ENCODE measurements around the gene MADD.

Gene MADD

DNA sequence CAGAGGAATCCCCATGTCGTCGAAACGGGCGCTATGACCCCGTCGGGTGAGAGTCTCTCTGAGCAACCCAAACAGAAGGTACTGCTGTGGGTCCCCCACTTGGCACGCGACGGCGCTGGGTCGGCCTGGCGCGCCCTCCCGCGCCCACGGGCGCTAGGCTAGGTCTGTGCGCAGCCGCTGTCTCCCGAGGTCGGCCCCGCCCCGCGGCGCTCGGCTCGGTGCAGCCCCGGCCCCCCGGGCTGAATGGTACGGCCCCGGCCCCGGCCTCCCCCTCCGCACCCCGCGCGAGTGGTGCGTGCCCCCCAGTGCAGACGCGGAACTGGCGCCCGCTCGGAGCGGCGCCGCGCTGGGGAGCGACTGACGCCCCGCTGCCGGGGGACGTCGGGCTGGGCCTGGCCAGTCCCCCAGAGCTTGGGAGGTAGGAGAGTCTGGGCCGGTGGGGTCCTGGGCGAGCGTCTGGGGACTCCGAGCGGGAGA lies at the start of gene MADD:
Gene MADD, plus strand, starts transcription at position 305 of the 477 bp plus-strand sequence.
- DNase-seq (ENCODE audit: low read depth), result peak; percentile 59

GRCh38 chr11:47220401-47220821 lies 49.5 kb upstream of the MADD start:
- DNase-seq (ENCODE audit: low read depth), result no peak

- no peak for DNase-seq (ENCODE audit: low read depth)
Measured at GRCh38 chr11:47222696-47223095, 47.2 kb upstream of the MADD start.

DNA sequence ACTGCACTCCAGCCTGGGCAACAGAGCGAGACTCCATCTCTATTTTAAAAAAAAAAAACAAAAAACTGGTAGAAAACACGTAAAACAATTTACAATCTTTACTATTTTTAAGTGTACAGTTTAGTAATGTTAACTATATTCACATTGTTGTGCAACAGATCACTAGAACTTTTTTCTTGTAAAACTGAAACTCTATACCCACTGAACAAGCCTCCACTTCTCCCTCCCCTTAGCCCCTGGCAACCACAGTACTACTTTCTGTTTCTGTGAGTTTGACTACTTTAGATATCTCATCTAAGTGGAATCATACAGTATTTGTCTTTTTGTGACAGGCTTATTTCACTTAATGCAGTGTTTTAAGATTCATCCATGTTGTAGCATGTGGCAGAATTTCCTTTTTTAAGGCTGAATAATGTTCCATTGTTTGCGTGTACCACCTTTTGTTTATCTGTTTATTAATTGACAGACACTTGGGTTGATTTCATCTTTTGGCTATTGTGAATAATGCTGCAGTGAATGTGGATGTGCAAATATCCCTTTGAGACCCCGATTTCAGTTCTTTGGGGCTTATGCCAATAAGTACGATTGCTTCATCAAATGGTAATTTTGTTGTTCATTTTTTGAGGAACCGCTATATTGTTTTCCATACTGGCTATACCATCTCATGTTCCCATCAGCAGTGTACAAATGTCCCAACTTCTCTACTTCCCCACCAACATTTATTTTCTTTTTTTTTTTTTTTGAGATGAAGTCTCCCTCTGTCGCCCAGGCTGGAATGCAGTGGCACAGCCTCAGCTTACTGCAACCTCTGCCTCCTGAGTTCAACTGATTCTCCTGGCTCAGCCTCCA lies 44.2 kb upstream of the MADD start:
- DNase-seq (ENCODE audit: low read depth), result no peak

DNA sequence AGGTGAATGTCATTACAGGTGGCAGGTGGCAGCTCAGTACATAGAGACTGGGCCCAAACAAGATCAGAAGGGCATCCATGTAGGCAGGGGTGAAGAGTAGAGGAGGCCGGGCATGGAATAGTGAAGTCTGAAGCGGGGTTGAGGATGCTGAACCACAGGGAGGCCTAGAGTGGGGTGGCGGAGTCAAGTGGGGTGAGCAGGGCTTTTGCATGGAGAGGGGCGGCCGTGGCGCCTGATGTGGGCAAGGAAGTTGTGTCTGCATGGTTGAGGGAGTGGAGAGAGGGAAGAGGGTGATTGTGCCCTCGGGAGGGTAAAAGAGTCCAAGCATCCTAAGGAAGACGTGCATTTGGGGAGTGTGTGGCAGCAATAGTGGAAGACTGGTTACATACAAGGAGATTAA lies 40.8 kb upstream of the MADD start:
- DNase-seq (ENCODE audit: low read depth), result no peak

GRCh38 chr11:47233051-47233450 lies 36.9 kb upstream of the MADD start:
- no peak for DNase-seq (ENCODE audit: low read depth)

GRCh38 chr11:47233989-47234668 lies 35.8 kb upstream of the MADD start:
- DNase-seq (ENCODE audit: low read depth), result peak; percentile 39

DNA sequence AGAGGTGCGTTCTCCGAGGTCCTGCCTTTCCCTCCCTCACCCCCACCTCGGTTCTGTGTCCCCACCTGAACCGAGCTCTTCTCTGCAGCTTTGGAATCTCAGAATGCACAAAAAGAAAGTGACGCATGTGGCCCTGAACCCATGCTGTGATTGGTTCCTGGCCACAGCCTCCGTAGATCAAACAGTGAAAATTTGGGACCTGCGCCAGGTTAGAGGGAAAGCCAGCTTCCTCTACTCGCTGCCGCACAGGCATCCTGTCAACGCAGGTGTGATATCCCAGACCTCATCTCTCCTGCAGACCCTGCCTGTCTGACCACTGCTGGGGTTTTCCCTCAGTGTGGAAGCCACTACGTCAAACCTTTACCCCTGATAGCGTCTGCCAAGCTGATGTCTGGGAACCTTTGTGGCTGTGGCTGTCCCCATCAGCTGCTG lies 35.2 kb upstream of the MADD start:
- no peak for DNase-seq (ENCODE audit: low read depth)

DNA sequence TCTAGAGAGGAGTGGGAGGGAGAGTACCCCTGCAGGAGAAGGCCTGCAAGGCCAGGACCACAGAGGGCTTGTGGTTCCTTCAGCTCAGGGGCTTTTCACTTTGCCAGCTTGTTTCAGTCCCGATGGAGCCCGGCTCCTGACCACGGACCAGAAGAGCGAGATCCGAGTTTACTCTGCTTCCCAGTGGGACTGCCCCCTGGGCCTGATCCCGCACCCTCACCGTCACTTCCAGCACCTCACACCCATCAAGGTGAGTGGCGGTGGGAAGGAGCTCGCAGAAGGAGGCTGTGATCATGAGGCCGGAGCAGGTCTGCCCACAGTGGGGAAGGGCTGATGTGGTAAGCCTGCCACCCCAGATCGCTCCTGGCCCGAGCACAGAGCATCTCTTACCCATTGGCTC lies 34.8 kb upstream of the MADD start:
- no peak for DNase-seq (ENCODE audit: low read depth)

DNA sequence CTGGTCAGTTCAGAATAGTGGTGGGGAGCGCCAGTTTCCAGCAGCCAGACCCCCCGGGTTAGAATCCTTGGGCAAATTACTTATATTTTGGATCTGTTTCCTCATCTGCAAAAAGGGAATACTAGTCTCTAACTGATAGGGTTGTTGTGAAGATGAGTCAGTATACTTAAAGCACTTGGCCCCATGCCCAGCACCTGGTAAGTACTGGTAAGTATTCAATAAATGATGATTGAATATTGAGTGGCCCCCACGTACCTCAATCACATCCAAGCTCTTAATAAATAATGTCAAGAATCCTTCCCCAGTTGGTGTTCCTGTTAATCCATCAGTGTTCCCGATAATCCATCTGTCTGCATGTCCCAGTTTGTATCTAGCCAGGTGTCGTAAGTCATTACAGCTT lies 33.5 kb upstream of the MADD start:
- DNase-seq (ENCODE audit: low read depth), result no peak

- no peak for DNase-seq (ENCODE audit: low read depth)
Measured at GRCh38 chr11:47239852-47240251, 30.1 kb upstream of the MADD start.

- DNase-seq (ENCODE audit: low read depth), result no peak
Measured at GRCh38 chr11:47241841-47242301, 28.1 kb upstream of the MADD start.

DNA sequence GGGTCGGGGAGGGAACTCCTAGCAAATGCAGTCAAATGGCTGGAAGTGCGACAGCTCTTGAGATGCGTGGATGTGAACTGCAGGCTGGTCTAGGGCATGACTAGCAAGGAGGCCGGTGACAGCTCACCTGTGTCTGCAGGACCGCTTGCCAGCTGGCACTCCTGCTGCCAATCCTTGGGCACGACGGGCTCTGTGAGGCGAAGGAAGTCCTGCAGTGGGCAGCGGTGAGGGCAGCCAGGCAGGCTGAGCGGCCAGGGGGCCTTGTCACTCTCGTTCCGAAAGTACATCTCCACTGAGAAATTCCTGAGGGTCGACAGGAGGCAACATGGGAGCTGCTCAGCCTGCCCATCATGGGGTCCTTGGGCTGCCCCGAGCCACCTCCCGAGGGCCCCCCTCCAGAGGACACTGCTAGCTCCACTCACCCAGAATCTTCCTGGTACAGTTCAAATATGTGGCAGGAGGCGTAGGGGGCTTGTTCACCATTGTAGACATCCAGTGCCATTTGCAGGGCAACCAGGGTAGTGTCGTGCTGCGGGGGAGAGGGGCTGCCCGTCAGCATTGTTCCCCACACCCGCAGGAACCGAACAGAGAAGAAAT lies 27.2 kb upstream of the MADD start:
- DNase-seq (ENCODE audit: low read depth), result no peak

DNA sequence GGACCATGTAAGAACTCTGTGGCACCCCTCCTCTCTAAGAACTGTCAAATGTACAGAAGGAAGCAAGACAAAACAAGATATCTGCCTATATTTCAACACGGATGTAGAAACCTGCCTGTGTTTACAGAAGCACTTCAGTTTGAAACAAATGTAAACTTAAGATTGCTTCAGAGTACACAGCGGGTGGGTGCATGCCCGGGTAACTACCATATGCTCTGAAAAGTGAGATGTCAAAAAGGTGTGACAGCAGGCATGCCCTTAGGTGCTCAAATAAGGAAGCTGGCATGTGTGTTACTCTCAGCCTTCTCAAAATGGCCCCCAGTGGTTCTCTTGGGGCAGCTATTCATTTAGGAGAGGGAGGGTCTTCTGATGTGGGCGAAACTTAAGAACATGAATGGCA lies 26.5 kb upstream of the MADD start:
- no peak for DNase-seq (ENCODE audit: low read depth)

DNA sequence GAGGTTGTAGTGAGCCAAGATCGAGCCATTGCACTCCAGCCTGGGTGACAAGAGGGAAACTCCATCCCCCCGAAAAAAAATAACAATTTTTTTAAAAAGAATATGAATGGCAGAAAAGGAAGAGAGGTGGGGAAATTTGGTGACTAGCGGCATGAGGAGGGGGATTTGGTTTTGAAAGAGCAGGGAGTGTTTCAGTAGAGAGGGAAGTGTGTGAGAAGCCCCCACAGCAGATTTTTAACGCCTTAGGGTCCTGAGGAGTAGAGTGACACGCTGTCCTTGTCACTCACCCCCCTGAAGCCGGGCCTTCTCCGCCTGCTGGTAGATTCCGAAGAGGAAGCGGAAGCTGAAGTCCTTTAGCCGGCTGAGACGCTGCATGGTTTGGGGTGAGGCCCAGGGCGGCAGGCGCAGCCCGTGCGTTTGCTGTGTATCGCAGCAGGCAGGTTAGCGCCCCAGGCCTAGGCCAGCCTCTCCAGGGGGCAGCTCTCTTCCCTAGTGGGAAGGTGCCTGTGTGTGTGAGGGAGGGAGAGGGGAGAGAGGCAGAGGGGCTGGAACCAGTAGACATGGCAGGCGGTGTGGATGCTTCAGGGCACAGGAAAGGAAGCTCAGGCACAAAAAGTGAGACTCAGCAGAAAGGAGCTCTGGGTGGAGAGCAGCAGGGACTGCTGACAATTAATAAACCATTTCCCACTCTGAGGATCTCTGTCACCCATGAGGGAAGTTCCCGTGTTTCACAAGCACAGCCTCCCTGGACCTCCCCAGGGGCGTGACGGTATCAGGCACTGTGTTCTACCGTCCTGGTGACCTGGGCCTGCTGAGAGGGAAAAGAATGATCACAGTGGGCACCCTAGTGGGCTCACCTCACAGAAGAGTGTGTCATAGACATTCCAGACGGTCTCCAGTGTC lies 25.2 kb upstream of the MADD start:
- DNase-seq (ENCODE audit: low read depth), result no peak

DNA sequence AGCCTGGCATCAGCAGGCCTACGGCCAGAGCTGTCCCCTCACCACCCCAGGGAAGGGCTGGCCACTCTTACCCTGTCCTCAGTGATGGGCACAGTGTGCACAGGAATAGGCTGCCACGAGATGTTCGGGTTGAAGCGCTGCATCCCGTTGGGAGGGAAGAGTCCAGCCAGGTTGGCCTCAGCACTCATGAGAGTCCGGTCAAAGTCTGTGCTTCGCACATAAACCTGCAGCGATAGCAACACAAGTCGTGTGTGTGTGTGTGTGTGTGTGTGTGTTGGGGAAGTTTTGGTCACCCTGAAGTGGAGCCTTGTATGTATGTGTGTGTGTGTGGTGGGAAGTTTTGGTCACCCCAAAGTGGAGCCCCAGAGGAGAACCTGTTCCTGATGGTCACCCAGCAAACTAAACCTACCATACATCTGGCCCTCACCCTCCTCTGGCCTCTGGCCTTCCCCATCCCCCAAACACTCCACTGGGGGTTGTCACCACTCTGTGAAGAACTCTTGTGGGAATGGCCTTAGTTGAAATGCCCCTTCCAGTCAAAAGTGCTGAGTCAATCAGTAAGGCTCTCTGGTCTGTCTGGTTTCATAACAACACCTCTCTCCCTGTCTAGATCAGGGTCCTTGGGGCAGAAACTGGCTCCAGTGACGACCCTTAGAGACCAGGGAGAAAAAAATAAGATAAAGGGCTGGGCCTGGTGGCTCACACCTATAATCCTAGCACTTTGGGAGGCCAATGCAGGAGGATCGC lies 24.1 kb upstream of the MADD start:
- no peak for DNase-seq (ENCODE audit: low read depth)

GRCh38 chr11:47247502-47247901 lies 22.4 kb upstream of the MADD start:
- DNase-seq (ENCODE audit: low read depth), result no peak

DNA sequence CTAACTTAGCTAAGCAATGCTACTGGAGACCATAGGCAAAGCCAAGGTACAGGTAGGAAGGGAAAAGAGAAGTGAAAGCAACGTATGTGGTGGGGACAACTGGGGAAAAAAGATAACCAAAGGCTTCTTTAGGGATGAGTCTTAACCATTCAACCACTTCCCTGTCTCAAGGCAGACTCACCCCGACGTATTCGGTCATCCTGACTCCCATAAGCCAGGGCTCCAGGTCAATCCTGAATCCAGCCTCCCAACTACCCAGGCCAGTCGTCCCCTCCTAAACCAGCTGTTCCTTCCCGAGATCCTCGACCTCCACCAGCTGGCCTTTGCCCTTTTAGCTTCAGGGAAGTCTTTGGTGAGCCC lies 21.6 kb upstream of the MADD start:
- DNase-seq (ENCODE audit: low read depth), result no peak

GRCh38 chr11:47248664-47249377 lies 21.1 kb upstream of the MADD start, which contains the start of gene ACP2:
Gene ACP2 (minus strand): TSS chr11:47248814. CDS start chr11:47248789, 25 bp downstream.
- DNase-seq (ENCODE audit: low read depth), result peak; percentile 65

GRCh38 chr11:47249378-47249715 lies 20.6 kb upstream of the MADD start:
- DNase-seq (ENCODE audit: low read depth), result no peak

Data from stromal cell of bone marrow (primary cell).